Aorta (tissue), 5 donors: ENCODE measurements around the gene ACSL1. TPM values are rescaled to one million over a fixed set of nuclear protein-coding genes. Genes with fewer than 3 reads are reported as not detected.

ENCODE experiments used
- ATAC-seq: fragments of 200-7000 bp; cut with Tn5 transposase; one replicate; pipeline ENCODE4 v1.9.1; 2022; ENCODE audit warnings: moderate library complexity; ENCODE audit not compliant: low FRiP score
- DNase-seq, 2 donors: peaks; one replicate each; pipeline ENCODE4 v3.0.0-alpha.2; 2020
- H3K27ac ChIP-seq, 2 donors: one replicate each; pipeline ENCODE4 v1.5.1; 2013; ENCODE audit warnings: low read length in 2 of 2, mild to moderate bottlenecking in 2 of 2, moderate library complexity in 2 of 2, control low read depth in 1 of 2, inconsistent platforms in 1 of 2, low read depth in 1 of 2
- H3K27me3 ChIP-seq, 2 donors: one replicate each; pipeline ENCODE4 v1.6.1; 2013; ENCODE audit warnings: control low read depth in 1 of 2, low read length in 1 of 2, mild to moderate bottlenecking in 1 of 2, moderate library complexity in 1 of 2; ENCODE audit not compliant: insufficient read depth in 2 of 2, control insufficient read depth in 1 of 2
- H3K36me3 ChIP-seq, 2 donors: one replicate each; pipeline ENCODE4 v1.6.1; 2013; ENCODE audit warnings: control low read depth in 1 of 2, low read length in 1 of 2, mild to moderate bottlenecking in 1 of 2; ENCODE audit not compliant: insufficient read depth in 2 of 2, control insufficient read depth in 1 of 2
- H3K4me1 ChIP-seq, 2 donors: one replicate each; pipeline ENCODE4 v1.6.1; 2013; ENCODE audit warnings: low read length in 2 of 2, control low read depth in 1 of 2, mild to moderate bottlenecking in 1 of 2, moderate library complexity in 1 of 2; ENCODE audit not compliant: insufficient read depth in 2 of 2, control insufficient read depth in 1 of 2
- H3K4me3 ChIP-seq, 2 donors: one replicate each; pipeline ENCODE4 v1.5.1; 2013; ENCODE audit warnings: low read length in 2 of 2, control low read depth in 1 of 2, mild to moderate bottlenecking in 1 of 2
- H3K9me3 ChIP-seq: one replicate; pipeline ENCODE4 v1.6.1; 2013; ENCODE audit warnings: mild to moderate bottlenecking, low read length; ENCODE audit not compliant: control insufficient read depth
- WGBS, 2 donors: extraction: QIAGEN DNeasy Blood & Tissue Kit; methylation state at CpG; one replicate each; pipeline ENCODE4 v1.1.7; 2013; 5-methylcytosine and 5-hydroxymethylcytosine counted together
- intact Hi-C, 2 donors: fragments of 100-400 bp; cut with DNase I; formaldehyde crosslinking; loops; one replicate each; pipeline versions ENCODE4 v1.14.2 to v1.15.0; 2022
- microRNA-seq, 2 donors: library from miRNA; unstranded; fragments of <30 nt; microRNA quantifications; one replicate each; pipeline ENCODE4 v1.2.0, GENCODE V29; 2020
- polyA plus RNA-seq, 2 donors: library from polyadenylated mRNA; stranded (reverse); fragments of 200-250 nt; gene quantifications; one replicate each; pipeline ENCODE4 v1.2.3, GENCODE V29; 2013
- total RNA-seq, 2 donors: library from RNA; stranded (reverse); fragmentation: NEBNext Ultra II Directional; extraction: Animal tissue kit (Norgen Biotek cat#: 25700); gene quantifications; one replicate each; pipeline ENCODE4 v1.2.1, GENCODE V29; 2021
- donor health status: healthy with polysubstance abuse.
- donor health status: Bipolar disorder and iron deficiency.
- donor health status: DM: no; HTN: no; CAD: no.
- donor health status: DM: no; HTN: no; CAD: no.
- donor health status: DM: yes; HTN: yes; CAD: no.

Gene ACSL1
- total and polyA plus RNA-seq, 4 donors: 20.3 to 97.8 (median 55.5) TPM

GRCh38 chr4:184706453-184706852 lies 119.3 kb downstream of the ACSL1 start:
- Histone ChIP-seq H3K9me3 (no peaks in the 10 kb centered on the region), H3K4me1 (no peaks in the 10 kb centered on the region), H3K36me3 (no peaks in the 10 kb centered on the region), H3K4me3 (no peak overlapping the region), H3K27ac (no peak overlapping the region), H3K27me3 (no peaks in the 10 kb centered on the region)
- WGBS, 2 donors: 86 to 89% methylated on average over 1 of the region's 1 CpG
- ATAC-seq (no peak), DNase-seq (no peak)
- intact Hi-C loops: no loop called here

GRCh38 chr4:184705692-184706091 lies 120.1 kb downstream of the ACSL1 start:
- intact Hi-C loops: no loop called here
- no peak overlapping the region for H3K27ac ChIP-seq
- H3K9me3 ChIP-seq: no peaks in the 10 kb centered on the region
- no peaks in the 10 kb centered on the region for H3K36me3 ChIP-seq
- ATAC-seq (no peak), DNase-seq (no peak)
- no peaks in the 10 kb centered on the region for H3K27me3 ChIP-seq
- 88 to 90% methylated on average over 5 of the region's 5 CpGs for WGBS, 2 donors
- no peak overlapping the region for H3K4me3 ChIP-seq
- H3K4me1 ChIP-seq: no peaks in the 10 kb centered on the region

Small RNA genes lying within 50 kb of the gene (microRNA-seq; reads per million reads assigned to microRNA genes)
- 0 to 0.60 reads per million in 2 donors for gene MIR3945

Other genes starting within 250 kb of the ACSL1 start
- 10 to 100 TPM; 19.3 to 23.2 TPM for gene CASP3, start 176.5 kb downstream of the ACSL1 start, total RNA-seq
- gene CASP3, start 176.5 kb downstream of the ACSL1 start, polyA plus RNA-seq: 10 to 100 TPM in 1 of 2 donors, 1 to 10 TPM in 1; 9.9 to 17.9 TPM
- gene PRIMPOL, start 176.2 kb downstream of the ACSL1 start, total RNA-seq: 10 to 100 TPM; 16.0 to 23.8 TPM
- 10 to 100 TPM; 31.9 to 33.7 TPM for gene PRIMPOL, start 176.2 kb downstream of the ACSL1 start, polyA plus RNA-seq
- 1 to 10 TPM; 1.1 to 3.1 TPM for gene CENPU, start 91.9 kb downstream of the ACSL1 start, total RNA-seq
- gene CENPU, start 91.9 kb downstream of the ACSL1 start, polyA plus RNA-seq: 1 to 10 TPM; 1.2 to 2.5 TPM
- gene HELT, start 192.5 kb upstream of the ACSL1 start, total RNA-seq: not detected
- gene HELT, start 192.5 kb upstream of the ACSL1 start, polyA plus RNA-seq: not detected